KG1 (cell line): ENCODE measurements around the gene SMYD1.

ENCODE experiments used
- DNase-seq: peaks from one replicate; lab custom pipeline; 2025; lab: John Stamatoyannopoulos, UW

The SMYD1 gene

DNA sequence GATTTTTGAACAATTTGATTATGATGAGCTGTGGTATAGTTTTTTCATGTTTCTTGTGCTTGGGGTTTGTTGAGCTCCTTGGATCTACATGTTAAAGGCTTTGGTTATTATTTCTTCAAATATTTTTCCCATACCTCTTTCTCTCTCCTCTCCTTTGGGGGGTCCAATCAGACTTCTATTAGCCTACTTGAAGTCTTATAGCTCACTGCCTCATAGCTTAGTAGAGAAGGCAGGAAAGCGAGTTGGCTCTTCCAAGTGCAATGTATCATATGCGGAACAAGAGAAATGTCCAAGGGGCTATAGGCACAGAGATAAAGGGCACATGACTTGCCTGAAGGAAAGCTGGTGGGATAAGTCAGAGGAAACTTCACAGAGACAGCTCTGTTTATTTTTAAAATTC is 74.3 kb downstream of the SMYD1 start:
- no peak for DNase-seq

GRCh38 chr2:88144271-88144670 is 76.6 kb downstream of the SMYD1 start:
- DNase-seq = no peak

DNA sequence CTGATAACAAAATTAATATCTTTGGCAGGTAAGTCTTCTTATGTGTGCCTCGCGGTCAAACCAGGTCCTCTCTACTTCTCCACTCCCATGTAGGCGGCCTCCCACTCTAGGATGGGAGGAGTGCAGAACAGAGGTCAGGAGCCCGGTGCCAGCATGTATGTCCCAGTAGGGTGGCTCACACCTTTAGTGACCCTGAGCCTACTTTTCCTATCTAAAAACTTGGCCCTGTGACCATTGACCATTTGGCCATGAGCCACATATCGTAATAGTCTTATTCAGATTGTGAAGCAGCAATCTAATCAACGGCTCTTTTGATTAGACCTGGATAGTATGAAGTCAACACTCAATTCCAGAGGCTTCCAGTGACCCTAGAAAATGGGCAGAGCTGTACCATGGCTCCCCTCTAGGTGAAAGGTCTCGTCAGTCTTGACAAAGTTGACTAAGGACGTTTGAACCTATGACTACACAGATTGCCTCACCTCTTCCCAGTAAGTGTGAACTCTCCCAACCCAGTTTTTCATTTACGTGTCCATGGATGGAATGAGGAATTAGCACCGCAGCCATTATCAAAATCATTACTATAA is 77.4 kb downstream of the SMYD1 start:
- DNase-seq = no peak

GRCh38 chr2:88146590-88146989 is 79.0 kb downstream of the SMYD1 start:
- no peak for DNase-seq

DNA sequence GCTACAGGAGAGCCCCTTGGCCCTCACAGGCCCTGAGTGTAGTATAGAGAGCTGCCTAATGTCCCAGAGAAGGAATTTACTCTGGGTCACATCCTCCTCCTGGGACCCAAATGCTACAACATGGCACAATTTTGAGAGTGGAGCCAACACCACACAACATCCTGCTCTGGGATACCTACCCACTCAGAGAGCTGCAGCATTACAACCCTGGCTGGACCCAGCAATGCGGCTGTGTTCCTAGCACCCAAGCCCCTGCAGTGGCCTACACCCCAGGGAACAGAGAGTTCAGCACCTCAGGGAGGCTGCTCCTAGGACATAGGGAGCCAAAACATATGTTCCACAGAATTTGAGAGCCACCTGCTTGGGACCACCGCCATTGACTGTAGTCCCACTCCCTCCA is 79.5 kb downstream of the SMYD1 start:
- no peak for DNase-seq

- no peak for DNase-seq
Measured at GRCh38 chr2:88148929-88149438, 81.4 kb downstream of the SMYD1 start.

- no peak for DNase-seq
Measured at GRCh38 chr2:88159481-88159880, 91.9 kb downstream of the SMYD1 start.

- peak; percentile 47 for DNase-seq
Measured at GRCh38 chr2:88159955-88160415, 92.4 kb downstream of the SMYD1 start.

- DNase-seq = no peak
Measured at GRCh38 chr2:88160517-88160916, 92.9 kb downstream of the SMYD1 start.

GRCh38 chr2:88161446-88162244 is 94.0 kb downstream of the SMYD1 start:
- DNase-seq = no peak
